Calu3 (cell line): ENCODE measurements around the gene DLL3. TPM values are rescaled to one million over a fixed set of nuclear protein-coding genes. Genes with fewer than 3 reads are reported as not detected.

Experiments used
- BruUV-seq: library from RNA; stranded (reverse); fragments of 400-500 nt; replicated peaks from 2 replicates; lab custom pipeline; 2021; lab: Mats Ljungman, UMichigan
- CTCF ChIA-PET: fragments of 300-600 bp; sonication (Branson Sonifier 250); formaldehyde crosslinking; loops from one replicate; lab custom pipeline; 2022; ENCODE audit warnings: antibody characterized with exemption; lab: Charles Lee
- DNase-seq: peaks from one replicate; pipeline ENCODE4 v3.0.0; 2022
- H3K27ac Mint-ChIP-seq: one replicate; pipeline ENCODE4 v1.8.0; 2022; ENCODE audit warnings: mixed read lengths; ENCODE audit not compliant: unreplicated experiment
- H3K27me3 Mint-ChIP-seq: one replicate; pipeline ENCODE4 v1.8.0; 2022; ENCODE audit warnings: mixed read lengths; ENCODE audit not compliant: unreplicated experiment
- H3K36me3 Mint-ChIP-seq: one replicate; pipeline ENCODE4 v1.8.0; 2022; ENCODE audit warnings: mild to moderate bottlenecking, moderate library complexity, mixed read lengths; ENCODE audit not compliant: insufficient read depth, unreplicated experiment
- H3K4me1 Mint-ChIP-seq: one replicate; pipeline ENCODE4 v1.8.0; 2022; ENCODE audit warnings: mild to moderate bottlenecking, low read depth, mixed read lengths; ENCODE audit not compliant: unreplicated experiment
- H3K4me3 Mint-ChIP-seq: one replicate; pipeline ENCODE4 v1.8.0; 2022; ENCODE audit warnings: mild to moderate bottlenecking, low read depth, moderate library complexity, mixed read lengths; ENCODE audit not compliant: unreplicated experiment
- H3K9me3 Mint-ChIP-seq: one replicate; pipeline ENCODE4 v1.8.0; 2022; ENCODE audit warnings: low read depth, mixed read lengths; ENCODE audit not compliant: unreplicated experiment
- CTCF ChIP-seq: fragments of 200-600 bp; IDR thresholded peaks from one replicate; pipeline ENCODE4 v1.8.0; 2022; ENCODE audit warnings: antibody characterized with exemption; ENCODE audit not compliant: unreplicated experiment
- intact Hi-C: fragments of 100-400 bp; cut with micrococcal nuclease; formaldehyde crosslinking; loops from one replicate; pipeline ENCODE4 v1.10.0; 2022; ENCODE audit not compliant: unreplicated experiment
- total RNA-seq: library from RNA; stranded (reverse); gene quantifications from 2 replicates; pipeline ENCODE4 v1.2.3, GENCODE V29; 2022

The DLL3 gene
- total RNA-seq, 1 experiment from 2014 or later = 0.19 TPM

- Mint-ChIP-seq H3K4me3 (no peak overlapping the region), H3K27me3 (no peaks in the 10 kb centered on the region), H3K27ac (no peak overlapping the region), H3K4me1 (no peaks in the 10 kb centered on the region), H3K36me3 (peaks cover 64% of the 10 kb centered on the region), H3K9me3 (no peaks in the 10 kb centered on the region)
- CTCF ChIA-PET = no interaction called here
- intact Hi-C loops = no loop called here
- no TSS peak for BruUV-seq
- TF ChIP-seq CTCF = no peak
- DNase-seq = no peak
Measured at GRCh38 chr19:39465956-39466747, 32.6 kb upstream of the DLL3 start.

- no peak for DNase-seq
- TF ChIP-seq CTCF = no peak
- Mint-ChIP-seq H3K36me3 (peaks cover 68% of the 10 kb centered on the region), H3K4me3 (no peak overlapping the region), H3K27ac (no peak overlapping the region), H3K9me3 (no peaks in the 10 kb centered on the region), H3K27me3 (no peaks in the 10 kb centered on the region), H3K4me1 (no peaks in the 10 kb centered on the region)
- CTCF ChIA-PET = no interaction called here
- intact Hi-C loops = no loop called here
- BruUV-seq = no TSS peak
Measured at GRCh38 chr19:39467941-39468340, 30.8 kb upstream of the DLL3 start.

DNA sequence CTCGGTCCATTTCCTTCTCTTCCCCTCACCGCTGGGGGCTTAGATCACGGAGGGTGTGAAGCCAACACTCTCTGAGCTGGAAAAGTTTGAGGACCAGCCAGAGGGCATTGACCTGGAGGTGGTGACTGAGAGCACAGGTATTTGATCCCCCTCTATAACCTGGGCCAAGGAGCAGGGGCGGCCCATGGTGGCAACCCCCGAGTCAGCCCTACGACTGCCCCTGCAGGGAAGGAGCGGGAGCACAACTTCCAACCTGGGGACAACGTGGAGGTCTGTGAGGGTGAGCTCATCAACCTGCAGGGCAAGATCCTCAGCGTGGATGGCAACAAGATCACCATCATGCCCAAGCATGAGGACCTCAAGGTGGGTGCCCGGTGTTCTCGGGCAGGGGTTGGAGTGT, 29.7 kb upstream of the DLL3 start:
- CTCF ChIA-PET = no interaction called here
- no peak overlapping the region for H3K4me3 Mint-ChIP-seq
- intact Hi-C loops = no loop called here
- no peaks in the 10 kb centered on the region for H3K27me3 Mint-ChIP-seq
- H3K27ac Mint-ChIP-seq = no peak overlapping the region
- no peaks in the 10 kb centered on the region for H3K4me1 Mint-ChIP-seq
- no TSS peak for BruUV-seq
- no peak for TF ChIP-seq CTCF
- H3K36me3 Mint-ChIP-seq = peaks cover 62% of the 10 kb centered on the region
- DNase-seq = no peak
- no peaks in the 10 kb centered on the region for H3K9me3 Mint-ChIP-seq

DNA sequence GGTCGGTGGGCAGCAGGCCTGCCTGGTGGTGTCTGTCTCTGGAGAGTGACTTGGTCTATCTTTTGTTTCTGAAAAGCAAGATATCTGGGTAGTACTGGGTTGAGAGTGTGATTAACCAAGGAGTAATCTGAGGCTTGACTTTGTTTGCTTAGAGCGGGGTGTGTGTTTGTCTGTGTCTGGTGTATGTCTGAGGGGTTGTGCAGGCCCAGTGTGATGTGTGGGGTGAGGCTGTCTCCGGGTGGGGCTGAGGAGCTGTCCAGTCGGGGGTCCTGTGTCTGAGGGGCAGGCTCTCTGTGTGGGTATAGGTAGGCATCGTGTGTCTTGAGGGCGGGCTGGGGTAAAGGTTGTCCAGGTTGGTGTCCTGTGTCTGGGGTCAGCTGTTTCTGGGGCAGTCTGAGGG, 29.2 kb upstream of the DLL3 start:
- Mint-ChIP-seq H3K4me3 (no peak overlapping the region), H3K36me3 (peaks cover 64% of the 10 kb centered on the region), H3K4me1 (no peaks in the 10 kb centered on the region), H3K27ac (no peak overlapping the region), H3K27me3 (no peaks in the 10 kb centered on the region), H3K9me3 (no peaks in the 10 kb centered on the region)
- intact Hi-C loops = no loop called here
- no TSS peak for BruUV-seq
- CTCF ChIA-PET = no interaction called here
- no peak for TF ChIP-seq CTCF
- DNase-seq = no peak
